ENCODE results near the gene SUN1. TPM values are rescaled to one million over a fixed set of nuclear protein-coding genes. Genes with fewer than 3 reads are reported as not detected.

Gene SUN1
- polyA plus RNA-seq, 1 of the 3 experiments (the other 2 are of a cell fraction) = 369 TPM

DNA sequence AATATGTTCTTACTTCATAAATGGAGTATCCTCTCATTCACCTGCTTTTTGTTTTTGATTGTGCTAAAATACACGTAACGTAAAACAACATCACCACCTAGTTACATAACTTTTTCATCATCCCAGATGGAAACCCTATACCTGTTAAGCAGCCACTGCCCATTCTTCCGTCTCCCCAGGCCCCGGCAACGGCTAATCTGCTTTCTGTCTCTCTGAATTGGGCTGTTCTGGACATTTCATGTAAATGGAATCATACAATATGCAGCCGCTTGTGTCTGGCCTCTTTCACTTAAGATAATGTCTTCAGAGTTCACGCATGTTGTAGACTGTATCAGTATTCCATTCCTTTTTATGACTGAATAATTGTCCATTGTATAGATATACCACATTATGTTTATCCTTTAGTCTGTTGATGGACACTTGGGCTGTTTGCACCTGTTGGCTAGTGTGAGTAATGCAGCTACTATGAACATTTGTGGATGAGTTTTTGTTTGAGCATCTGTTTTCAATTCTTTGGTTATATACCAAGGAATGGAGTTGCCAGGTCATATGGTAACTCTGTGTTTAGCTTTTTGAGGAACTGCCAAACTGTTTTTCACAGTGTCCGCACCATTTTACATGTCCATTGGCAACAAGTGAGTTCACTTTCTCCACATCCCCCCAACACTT is 14.1 kb upstream of the SUN1 start:
- 81% methylated on average over 8 of the region's 8 CpGs for WGBS (ENCODE audit: low lambda C conversion rate)
- Histone ChIP-seq H3K27me3 (ENCODE audit: insufficient read depth) (no peaks in the 10 kb centered on the region), H3K4me1 (ENCODE audit: control insufficient read depth in 1 of 2, insufficient read depth in 2 of 2, low read depth in 1 of 2, low read length in 1 of 2) (peaks cover 26 to 31% of the 10 kb centered on the region in 2 experiments), H2AFZ (ENCODE audit: low read depth) (no peak overlapping the region), H3K79me2 (ENCODE audit: insufficient read depth) (peaks cover 65% of the 10 kb centered on the region), H3K9me2 (no peaks in the 10 kb centered on the region), H3K27ac (ENCODE audit: low read depth in 2 of 2, low read length in 1 of 2) (peak overlapping the region in 1 of 2 experiments; percentile 60; a peak in 1 of 4 replicates), H3K36me3 (replicated peaks in 1 of 2; ENCODE audit: control insufficient read depth in 1 of 2, insufficient read depth in 2 of 2, low read length in 1 of 2) (peaks cover 2 to 11% of the 10 kb centered on the region in 2 experiments), H3K4me2 (peak overlapping the region; percentile 95), H3F3A (replicated peaks; ENCODE audit: insufficient read depth) (peaks cover 29% of the 10 kb centered on the region), H3K4me3 (ENCODE audit: low read depth in 2 of 2, low read length in 1 of 2) (peak overlapping the region in 1 of 2 experiments; percentile 90; a peak in 2 of 4 replicates), H3K9me3 (no peaks in the 10 kb centered on the region), H3K9ac (peak overlapping the region; percentile 85; the same call in 1 of the 2 replicates), H4K20me1 (ENCODE audit: insufficient read depth) (peaks cover 61% of the 10 kb centered on the region)
- ChIA-PET POLR2A (no interaction called here), CTCF (interaction anchor here (0.9 to 1.7 kb wide), 11 partner anchors 10 to 496 kb away, joined by 3 to 10 read pairs (median 4); no protein-coding TSS in a partner anchor)
- DNase-seq = no peak
- no peak for TF ChIP-seq RXRA (IDR thresholded peaks at IDR 0.05; ENCODE audit: borderline replicate concordance, low read depth)
- TF ChIP-seq ELF1 (IDR thresholded peaks at IDR 0.05) = no peak
- TF ChIP-seq, protein P1, sequence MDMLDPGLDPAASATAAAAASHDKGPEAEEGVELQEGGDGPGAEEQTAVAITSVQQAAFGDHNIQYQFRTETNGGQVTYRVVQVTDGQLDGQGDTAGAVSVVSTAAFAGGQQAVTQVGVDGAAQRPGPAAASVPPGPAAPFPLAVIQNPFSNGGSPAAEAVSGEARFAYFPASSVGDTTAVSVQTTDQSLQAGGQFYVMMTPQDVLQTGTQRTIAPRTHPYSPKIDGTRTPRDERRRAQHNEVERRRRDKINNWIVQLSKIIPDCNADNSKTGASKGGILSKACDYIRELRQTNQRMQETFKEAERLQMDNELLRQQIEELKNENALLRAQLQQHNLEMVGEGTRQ (IDR thresholded peaks at IDR 0.05; ENCODE audit: borderline replicate concordance, low read depth, low read length) = no peak
- TF ChIP-seq SMC3 (IDR thresholded peaks at IDR 0.05; ENCODE audit: low read depth, low read length) = no peak
- TF ChIP-seq RCOR1 (IDR thresholded peaks at IDR 0.05; ENCODE audit: low read length) = peak; percentile 83
- no peak for TF ChIP-seq FOXM1 (IDR thresholded peaks at IDR 0.05; ENCODE audit: low read depth)
- TF ChIP-seq TEAD4 (IDR thresholded peaks at IDR 0.05; ENCODE audit: borderline replicate concordance, insufficient read depth) = no peak
- TF ChIP-seq, protein P2, sequence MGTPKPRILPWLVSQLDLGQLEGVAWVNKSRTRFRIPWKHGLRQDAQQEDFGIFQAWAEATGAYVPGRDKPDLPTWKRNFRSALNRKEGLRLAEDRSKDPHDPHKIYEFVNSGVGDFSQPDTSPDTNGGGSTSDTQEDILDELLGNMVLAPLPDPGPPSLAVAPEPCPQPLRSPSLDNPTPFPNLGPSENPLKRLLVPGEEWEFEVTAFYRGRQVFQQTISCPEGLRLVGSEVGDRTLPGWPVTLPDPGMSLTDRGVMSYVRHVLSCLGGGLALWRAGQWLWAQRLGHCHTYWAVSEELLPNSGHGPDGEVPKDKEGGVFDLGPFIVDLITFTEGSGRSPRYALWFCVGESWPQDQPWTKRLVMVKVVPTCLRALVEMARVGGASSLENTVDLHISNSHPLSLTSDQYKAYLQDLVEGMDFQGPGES (IDR thresholded peaks at IDR 0.05; ENCODE audit: low read depth, low read length) = no peak
- TF ChIP-seq FOSL2 (IDR thresholded peaks at IDR 0.05; ENCODE audit: borderline replicate concordance, low read depth) = peak; percentile 68; the same call in 1 of the 2 replicates
- TF ChIP-seq, protein P3, sequence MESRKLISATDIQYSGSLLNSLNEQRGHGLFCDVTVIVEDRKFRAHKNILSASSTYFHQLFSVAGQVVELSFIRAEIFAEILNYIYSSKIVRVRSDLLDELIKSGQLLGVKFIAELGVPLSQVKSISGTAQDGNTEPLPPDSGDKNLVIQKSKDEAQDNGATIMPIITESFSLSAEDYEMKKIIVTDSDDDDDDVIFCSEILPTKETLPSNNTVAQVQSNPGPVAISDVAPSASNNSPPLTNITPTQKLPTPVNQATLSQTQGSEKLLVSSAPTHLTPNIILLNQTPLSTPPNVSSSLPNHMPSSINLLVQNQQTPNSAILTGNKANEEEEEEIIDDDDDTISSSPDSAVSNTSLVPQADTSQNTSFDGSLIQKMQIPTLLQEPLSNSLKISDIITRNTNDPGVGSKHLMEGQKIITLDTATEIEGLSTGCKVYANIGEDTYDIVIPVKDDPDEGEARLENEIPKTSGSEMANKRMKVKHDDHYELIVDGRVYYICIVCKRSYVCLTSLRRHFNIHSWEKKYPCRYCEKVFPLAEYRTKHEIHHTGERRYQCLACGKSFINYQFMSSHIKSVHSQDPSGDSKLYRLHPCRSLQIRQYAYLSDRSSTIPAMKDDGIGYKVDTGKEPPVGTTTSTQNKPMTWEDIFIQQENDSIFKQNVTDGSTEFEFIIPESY (IDR thresholded peaks at IDR 0.05; ENCODE audit: borderline replicate concordance, low read depth) = no peak
- TF ChIP-seq MXI1 (IDR thresholded peaks at IDR 0.05; ENCODE audit: low read depth, low read length) = no peak
- TF ChIP-seq NFIC (IDR thresholded peaks at IDR 0.05; ENCODE audit: borderline replicate concordance) = peak; percentile 55; the same call in 1 of the 2 replicates
- TF ChIP-seq SIN3A (IDR thresholded peaks at IDR 0.05; ENCODE audit: borderline replicate concordance, low read depth, low read length) = no peak
- TF ChIP-seq TAF1 (IDR thresholded peaks at IDR 0.05; ENCODE audit: borderline replicate concordance, low read depth, low read length) = no peak
- no peak for TF ChIP-seq FOXJ3 (CRISPR knock-in tag; IDR thresholded peaks at IDR 0.05)
- TF ChIP-seq MEF2A (IDR thresholded peaks at IDR 0.05; ENCODE audit: borderline replicate concordance, low read depth) = no peak
- TF ChIP-seq, protein P4, sequence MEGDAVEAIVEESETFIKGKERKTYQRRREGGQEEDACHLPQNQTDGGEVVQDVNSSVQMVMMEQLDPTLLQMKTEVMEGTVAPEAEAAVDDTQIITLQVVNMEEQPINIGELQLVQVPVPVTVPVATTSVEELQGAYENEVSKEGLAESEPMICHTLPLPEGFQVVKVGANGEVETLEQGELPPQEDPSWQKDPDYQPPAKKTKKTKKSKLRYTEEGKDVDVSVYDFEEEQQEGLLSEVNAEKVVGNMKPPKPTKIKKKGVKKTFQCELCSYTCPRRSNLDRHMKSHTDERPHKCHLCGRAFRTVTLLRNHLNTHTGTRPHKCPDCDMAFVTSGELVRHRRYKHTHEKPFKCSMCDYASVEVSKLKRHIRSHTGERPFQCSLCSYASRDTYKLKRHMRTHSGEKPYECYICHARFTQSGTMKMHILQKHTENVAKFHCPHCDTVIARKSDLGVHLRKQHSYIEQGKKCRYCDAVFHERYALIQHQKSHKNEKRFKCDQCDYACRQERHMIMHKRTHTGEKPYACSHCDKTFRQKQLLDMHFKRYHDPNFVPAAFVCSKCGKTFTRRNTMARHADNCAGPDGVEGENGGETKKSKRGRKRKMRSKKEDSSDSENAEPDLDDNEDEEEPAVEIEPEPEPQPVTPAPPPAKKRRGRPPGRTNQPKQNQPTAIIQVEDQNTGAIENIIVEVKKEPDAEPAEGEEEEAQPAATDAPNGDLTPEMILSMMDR (IDR thresholded peaks at IDR 0.05) = peak; percentile 49
- TF ChIP-seq, protein P5, sequence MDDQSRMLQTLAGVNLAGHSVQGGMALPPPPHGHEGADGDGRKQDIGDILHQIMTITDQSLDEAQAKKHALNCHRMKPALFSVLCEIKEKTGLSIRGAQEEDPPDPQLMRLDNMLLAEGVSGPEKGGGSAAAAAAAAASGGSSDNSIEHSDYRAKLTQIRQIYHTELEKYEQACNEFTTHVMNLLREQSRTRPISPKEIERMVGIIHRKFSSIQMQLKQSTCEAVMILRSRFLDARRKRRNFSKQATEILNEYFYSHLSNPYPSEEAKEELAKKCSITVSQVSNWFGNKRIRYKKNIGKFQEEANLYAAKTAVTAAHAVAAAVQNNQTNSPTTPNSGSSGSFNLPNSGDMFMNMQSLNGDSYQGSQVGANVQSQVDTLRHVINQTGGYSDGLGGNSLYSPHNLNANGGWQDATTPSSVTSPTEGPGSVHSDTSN (IDR thresholded peaks at IDR 0.05) = peak; percentile 78
- no peak for TF ChIP-seq YY1 (IDR thresholded peaks at IDR 0.05; ENCODE audit: low read depth)
- TF ChIP-seq, protein P6, sequence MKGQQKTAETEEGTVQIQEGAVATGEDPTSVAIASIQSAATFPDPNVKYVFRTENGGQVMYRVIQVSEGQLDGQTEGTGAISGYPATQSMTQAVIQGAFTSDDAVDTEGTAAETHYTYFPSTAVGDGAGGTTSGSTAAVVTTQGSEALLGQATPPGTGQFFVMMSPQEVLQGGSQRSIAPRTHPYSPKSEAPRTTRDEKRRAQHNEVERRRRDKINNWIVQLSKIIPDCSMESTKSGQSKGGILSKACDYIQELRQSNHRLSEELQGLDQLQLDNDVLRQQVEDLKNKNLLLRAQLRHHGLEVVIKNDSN (IDR thresholded peaks at IDR 0.05; ENCODE audit: borderline replicate concordance, low read depth) = no peak
- no peak for TF ChIP-seq EZH2phosphoT487 (IDR thresholded peaks at IDR 0.05; ENCODE audit: borderline replicate concordance, low read depth)
- TF ChIP-seq RFX5 (IDR thresholded peaks at IDR 0.05; ENCODE audit: low read length) = no peak
- TF ChIP-seq, protein P7, sequence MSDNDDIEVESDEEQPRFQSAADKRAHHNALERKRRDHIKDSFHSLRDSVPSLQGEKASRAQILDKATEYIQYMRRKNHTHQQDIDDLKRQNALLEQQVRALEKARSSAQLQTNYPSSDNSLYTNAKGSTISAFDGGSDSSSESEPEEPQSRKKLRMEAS (IDR thresholded peaks at IDR 0.05; ENCODE audit: low read depth) = no peak
- TF ChIP-seq NRF1 (IDR thresholded peaks at IDR 0.05; ENCODE audit: low read depth, low read length) = no peak
- TF ChIP-seq GABPA (IDR thresholded peaks at IDR 0.05; ENCODE audit: low read depth) = no peak
